IMR-90 (cell line): ENCODE measurements around the gene TTLL4. TPM values are rescaled to one million over a fixed set of nuclear protein-coding genes. Genes with fewer than 3 reads are reported as not detected.

Source experiments
- ATAC-seq: fragments of 200-7000 bp; cut with Tn5 transposase; 2 replicates; pipeline ENCODE4 v1.9.1; 2020; ENCODE audit warnings: low read depth, mild to moderate bottlenecking, moderate library complexity
- BruUV-seq: library from RNA; stranded (reverse); fragments of 400-500 nt; replicated peaks from 2 replicates; lab custom pipeline; 2021; lab: Mats Ljungman, UMichigan
- CTCF ChIA-PET: fragments of 300-600 bp; formaldehyde crosslinking; extraction: SDS; loops from one replicate; lab custom pipeline; 2021; ENCODE audit warnings: antibody characterized with exemption; lab: Yijun Ruan, JAX
- POLR2A ChIA-PET: fragments of 300-600 bp; sonication (Branson Sonifier 250); formaldehyde crosslinking; loops from one replicate; lab custom pipeline; 2022; ENCODE audit warnings: antibody characterized with exemption; ENCODE audit not compliant: unreplicated experiment; lab: Charles Lee
- DNase-seq: peaks from one replicate; pipeline ENCODE4 v3.0.0; 2013
- H2AFZ ChIP-seq: replicated peaks from 2 replicates; pipeline ENCODE3; 2013; ENCODE audit warnings: low read length, mild to moderate bottlenecking; ENCODE audit not compliant: poor library complexity
- H2AK5ac ChIP-seq: 2 replicates; pipeline ENCODE4 v1.6.1; 2013; ENCODE audit warnings: low read depth, low read length, inconsistent platforms
- H2AK9ac ChIP-seq: replicated peaks from 2 replicates; pipeline ENCODE3; 2013; ENCODE audit warnings: mild to moderate bottlenecking, low read depth, low read length, moderate library complexity; ENCODE audit not compliant: poor library complexity
- H2BK120ac ChIP-seq: 2 replicates; pipeline ENCODE4 v1.6.1; 2013; ENCODE audit warnings: low read depth, low read length, inconsistent platforms
- H2BK15ac ChIP-seq: 3 replicates; pipeline ENCODE4 v1.6.1; 2013; ENCODE audit warnings: low read depth, low read length, inconsistent platforms
- H2BK20ac ChIP-seq: 2 replicates; pipeline ENCODE4 v1.6.1; 2013; ENCODE audit warnings: low read depth, mild to moderate bottlenecking, inconsistent platforms, low read length, moderate library complexity
- H2BK5ac ChIP-seq: 2 replicates; pipeline ENCODE4 v1.6.1; 2013; ENCODE audit warnings: mild to moderate bottlenecking, low read depth, low read length, inconsistent platforms; ENCODE audit not compliant: poor library complexity, severe bottlenecking
- H3K14ac ChIP-seq: replicated peaks from 2 replicates; pipeline ENCODE4 v1.6.1; 2013; ENCODE audit warnings: low read depth, low read length, inconsistent platforms
- H3K18ac ChIP-seq: 2 replicates; pipeline ENCODE4 v1.6.1; 2013; ENCODE audit warnings: low read depth, low read length, control low read depth
- H3K23ac ChIP-seq: 2 replicates; pipeline ENCODE4 v1.6.1; 2013; ENCODE audit warnings: low read depth, low read length, inconsistent platforms
- H3K27ac ChIP-seq: 2 replicates; pipeline ENCODE4 v1.5.1; 2013; ENCODE audit warnings: mild to moderate bottlenecking, control low read depth, low read length; ENCODE audit not compliant: insufficient read depth
- H3K27me3 ChIP-seq: 2 replicates; pipeline ENCODE4 v1.6.1; 2013; ENCODE audit warnings: low read length; ENCODE audit not compliant: control insufficient read depth, insufficient read depth
- H3K36me3 ChIP-seq: 2 replicates; pipeline ENCODE4 v1.6.1; 2013; ENCODE audit warnings: low read length, mixed read lengths; ENCODE audit not compliant: control insufficient read depth, insufficient read depth
- H3K4ac ChIP-seq: 2 replicates; pipeline ENCODE4 v1.6.1; 2013; ENCODE audit warnings: low read depth, low read length, inconsistent platforms
- H3K4me1 ChIP-seq: 2 replicates; pipeline ENCODE4 v1.6.1; 2013; ENCODE audit warnings: low read length, mixed read lengths; ENCODE audit not compliant: control insufficient read depth, insufficient read depth
- H3K4me2 ChIP-seq: 2 replicates; pipeline ENCODE4 v1.6.1; 2013; ENCODE audit warnings: low read depth, mild to moderate bottlenecking, control low read depth, low read length, moderate library complexity
- H3K4me3 ChIP-seq: 2 replicates; pipeline ENCODE4 v1.5.1; 2013; ENCODE audit warnings: low read depth, mild to moderate bottlenecking, control low read depth, low read length, moderate library complexity; ENCODE audit not compliant: insufficient read depth
- H3K56ac ChIP-seq: 2 replicates; pipeline ENCODE4 v1.6.1; 2013; ENCODE audit warnings: low read length, inconsistent platforms; ENCODE audit not compliant: insufficient read depth; ENCODE audit errors: extremely low read depth
- H3K79me1 ChIP-seq, 2 experiments: 2 replicates each; pipeline ENCODE4 v1.6.1; 2013; ENCODE audit warnings: low read length in 2 of 2, inconsistent platforms in 1 of 2, low read depth in 1 of 2
- H3K9ac ChIP-seq: 2 replicates; pipeline ENCODE4 v1.6.1; 2013; ENCODE audit warnings: low read depth, low read length, control low read depth
- H3K9me1 ChIP-seq: 2 replicates; pipeline ENCODE4 v1.6.1; 2013; ENCODE audit warnings: low read length, inconsistent platforms; ENCODE audit not compliant: insufficient read depth
- H3K9me3 ChIP-seq: 2 replicates; pipeline ENCODE4 v1.6.1; 2013; ENCODE audit warnings: low read length; ENCODE audit not compliant: control insufficient read depth, insufficient read depth
- H4K20me1 ChIP-seq: 2 replicates; pipeline ENCODE4 v1.6.1; 2013; ENCODE audit warnings: low read length, inconsistent platforms; ENCODE audit not compliant: insufficient read depth
- H4K5ac ChIP-seq: 2 replicates; pipeline ENCODE4 v1.6.1; 2013; ENCODE audit warnings: mild to moderate bottlenecking, low read depth, low read length, control low read depth
- H4K8ac ChIP-seq, 2 experiments: 2 replicates each; pipeline ENCODE4 v1.6.1; 2013; ENCODE audit warnings: low read depth in 2 of 2, low read length in 2 of 2, control low read depth in 1 of 2, inconsistent platforms in 1 of 2
- H4K91ac ChIP-seq: 2 replicates; pipeline ENCODE4 v1.6.1; 2013; ENCODE audit warnings: low read depth, low read length, inconsistent platforms; ENCODE audit not compliant: insufficient read depth
- CEBPB ChIP-seq: IDR thresholded peaks from 2 replicates; pipeline ENCODE4 v1.6.1; 2012; ENCODE audit warnings: low read depth, low read length, improper control_type of control experiment
- CHD1 ChIP-seq: IDR thresholded peaks from 2 replicates; pipeline ENCODE4 v1.6.1; 2012; ENCODE audit warnings: low read depth, low read length, improper control_type of control experiment
- FOS ChIP-seq: fragments of 150-350 bp; IDR thresholded peaks from 2 replicates; pipeline ENCODE4 v1.6.1; 2016; ENCODE audit warnings: low read depth, low read length
- MAZ ChIP-seq: IDR thresholded peaks from 2 replicates; pipeline ENCODE4 v1.6.1; 2012; ENCODE audit warnings: low read depth, mild to moderate bottlenecking, low read length, improper control_type of control experiment, moderate library complexity, borderline replicate concordance
- MXI1 ChIP-seq: IDR thresholded peaks from 2 replicates; pipeline ENCODE4 v1.6.1; 2012; ENCODE audit warnings: low read depth, mild to moderate bottlenecking, low read length, moderate library complexity, borderline replicate concordance
- RCOR1 ChIP-seq: IDR thresholded peaks from 2 replicates; pipeline ENCODE4 v1.6.1; 2012; ENCODE audit warnings: mild to moderate bottlenecking, low read length, improper control_type of control experiment; ENCODE audit not compliant: insufficient replicate concordance
- RFX5 ChIP-seq: IDR thresholded peaks from 2 replicates; pipeline ENCODE4 v1.8.0; 2012; ENCODE audit warnings: low read depth, mild to moderate bottlenecking, low read length, moderate library complexity
- WGBS, 2 experiments: methylation state at CpG; one replicate each; pipeline versions ENCODE4 v1.1.5 to v1.1.7; 2013; ENCODE audit warnings: missing lambda C conversion rate in 2 of 2; ENCODE audit not compliant: insufficient read length in 1 of 2; ENCODE audit errors: extremely low coverage in 2 of 2; 5-methylcytosine and 5-hydroxymethylcytosine counted together
- dilution Hi-C: fragments of 300-500 bp; cut with HindIII; formaldehyde crosslinking; loops from one replicate; pipeline ENCODE4 v1.14.3; 2018; ENCODE audit warnings: low sequenced_read_pairs; ENCODE audit not compliant: unreplicated experiment
- in situ Hi-C: fragments of 300-500 bp; cut with MboI; formaldehyde crosslinking; loops from 3 replicates; pipeline ENCODE4 v1.14.3; 2019; ENCODE audit warnings: low sequenced_read_pairs, inconsistent platforms, mixed read lengths
- intact Hi-C: fragments of 100-400 bp; cut with micrococcal nuclease; formaldehyde crosslinking; loops from 2 replicates; pipeline ENCODE4 v1.10.0; 2022
- polyA plus RNA-seq, 3 experiments: library from polyadenylated mRNA; depleted of rRNA; stranded (reverse); fragments of >200 nt; gene quantifications; 2 replicates each; pipeline ENCODE4 v1.2.3, GENCODE V29; 2012; ENCODE audit warnings: low replicate concordance in 1 of 3
- total RNA-seq: library from RNA; depleted of rRNA; stranded (reverse); fragments of >200 nt; gene quantifications from 2 replicates; pipeline ENCODE4 v1.2.3, GENCODE V29; 2012
- TF ChIP-seq, protein P1 (sequence below): fragments of 150-350 bp; IDR thresholded peaks from 2 replicates; pipeline ENCODE4 v1.6.1; 2017; ENCODE audit warnings: mild to moderate bottlenecking, antibody characterized with exemption, low read length, low read depth

TTLL4 gene
- total and polyA plus RNA-seq, 2 of the 4 experiments (the other 2 are of a cell fraction): 9.0 to 22.9 TPM

GRCh38 chr2:218701806-218702205 is 8.8 kb upstream of the TTLL4 start:
- Histone ChIP-seq H2BK15ac (no peak overlapping the region), H3K27me3 (no peaks in the 10 kb centered on the region), H4K20me1 (no peaks in the 10 kb centered on the region), H3K23ac (no peak overlapping the region), H3K18ac (no peak overlapping the region), H2BK20ac (no peak overlapping the region), H3K14ac (no peak overlapping the region), H3K9me1 (no peaks in the 10 kb centered on the region), H2AK5ac (no peak overlapping the region), H2AK9ac (no peak overlapping the region), H3K4me1 (no peaks in the 10 kb centered on the region), H2BK120ac (no peak overlapping the region), H3K4ac (no peak overlapping the region), H3K56ac (no peak overlapping the region), H4K91ac (no peak overlapping the region), H3K4me3 (no peak overlapping the region), H3K36me3 (peaks cover 24% of the 10 kb centered on the region), H3K27ac (no peak overlapping the region), H2BK5ac (no peak overlapping the region), H3K4me2 (no peak overlapping the region), H3K9ac (no peak overlapping the region), H4K8ac (no peak overlapping the region), H4K5ac (no peak overlapping the region), H2AFZ (no peak overlapping the region), H3K79me1 (no peaks in the 10 kb centered on the region), H3K9me3 (no peaks in the 10 kb centered on the region)
- TF ChIP-seq FOS (no peak), MXI1 (no peak), MAZ (no peak), RFX5 (no peak), CHD1 (no peak), CEBPB (no peak), RCOR1 (no peak)
- TF ChIP-seq, protein P1, sequence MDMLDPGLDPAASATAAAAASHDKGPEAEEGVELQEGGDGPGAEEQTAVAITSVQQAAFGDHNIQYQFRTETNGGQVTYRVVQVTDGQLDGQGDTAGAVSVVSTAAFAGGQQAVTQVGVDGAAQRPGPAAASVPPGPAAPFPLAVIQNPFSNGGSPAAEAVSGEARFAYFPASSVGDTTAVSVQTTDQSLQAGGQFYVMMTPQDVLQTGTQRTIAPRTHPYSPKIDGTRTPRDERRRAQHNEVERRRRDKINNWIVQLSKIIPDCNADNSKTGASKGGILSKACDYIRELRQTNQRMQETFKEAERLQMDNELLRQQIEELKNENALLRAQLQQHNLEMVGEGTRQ: no peak
- DNase-seq (no peak), ATAC-seq (no peak)
- dilution Hi-C loops (no loop called here), in situ Hi-C loops (no loop called here), intact Hi-C loops (no loop called here)
- POLR2A ChIA-PET: no interaction called here
- no TSS peak for BruUV-seq
- CTCF ChIA-PET: interaction anchor here (1.0 kb wide), 1 partner anchor 14 kb away, joined by 4 read pairs; no protein-coding TSS in a partner anchor
- no CpG with 5 or more reads among the region's 2 CpGs for WGBS, 2 experiments
